Measurements from ENCODE around the gene SNTA1.
"Not testable (repeated sequence)": the region's sequence is repeated elsewhere in the genome, so short reads cannot be mapped to it uniquely, and the experiment has no call there.

Gene SNTA1

DNA sequence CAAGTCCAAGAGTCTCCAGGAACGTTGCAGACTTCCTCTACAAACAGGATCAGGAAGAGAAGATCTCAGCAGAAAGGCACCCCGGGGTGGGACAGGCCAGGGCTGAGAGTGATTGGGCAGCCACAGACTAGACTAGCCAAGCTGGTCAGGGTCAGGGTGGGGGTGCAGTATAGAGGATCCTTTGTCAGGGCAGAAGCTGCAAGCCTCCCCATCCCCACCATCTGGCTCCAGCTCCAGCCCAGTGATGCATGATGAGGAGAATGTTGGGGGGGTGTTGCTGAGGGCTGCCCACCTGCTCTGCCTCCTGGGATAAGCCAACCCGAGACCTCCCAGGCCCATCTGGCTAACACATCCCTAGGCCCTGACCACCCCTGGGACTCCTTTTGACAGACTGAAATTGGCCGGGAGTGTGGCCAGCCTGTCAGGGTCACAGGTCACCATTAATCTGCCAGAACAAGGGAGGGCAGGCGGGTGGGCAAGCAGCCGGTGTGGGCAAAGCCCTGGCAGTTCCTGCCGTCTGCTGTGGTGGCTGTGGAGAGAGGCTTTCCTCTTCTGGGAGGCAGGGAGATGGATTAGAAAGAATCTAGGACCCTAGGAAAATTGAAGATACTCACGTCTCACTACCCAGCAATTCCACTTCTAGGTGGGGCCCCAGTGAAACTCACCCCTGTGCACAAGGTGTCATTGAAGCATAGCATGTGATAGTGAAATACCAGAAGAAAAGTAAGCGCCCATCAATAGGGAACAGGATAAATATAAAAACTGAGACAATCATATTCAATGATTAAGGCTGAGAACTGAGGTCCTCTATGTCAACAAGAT, 22.1 kb upstream of the SNTA1 start:
- DNase-seq, result no peak

DNA sequence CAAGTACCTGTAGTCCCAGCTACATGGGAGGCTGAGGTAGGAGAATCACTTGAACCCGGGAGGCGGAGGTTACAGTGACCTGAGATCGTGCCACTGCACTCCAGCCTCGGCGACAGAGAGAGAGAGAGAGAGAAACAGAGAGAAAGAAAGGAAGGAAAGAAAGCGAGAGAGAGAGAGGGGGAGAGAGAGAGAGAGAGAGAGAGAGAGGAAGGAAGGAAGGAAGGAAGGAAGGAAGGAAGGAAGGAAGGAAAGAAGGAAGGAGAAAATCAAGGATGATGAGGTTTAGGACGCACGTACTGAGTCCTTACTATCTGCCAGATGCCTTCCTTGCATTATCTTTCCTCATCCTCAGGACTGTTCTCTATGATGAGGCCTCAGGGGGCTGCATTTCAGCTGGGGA, 21.2 kb upstream of the SNTA1 start:
- DNase-seq, result not testable (repeated sequence)

DNA sequence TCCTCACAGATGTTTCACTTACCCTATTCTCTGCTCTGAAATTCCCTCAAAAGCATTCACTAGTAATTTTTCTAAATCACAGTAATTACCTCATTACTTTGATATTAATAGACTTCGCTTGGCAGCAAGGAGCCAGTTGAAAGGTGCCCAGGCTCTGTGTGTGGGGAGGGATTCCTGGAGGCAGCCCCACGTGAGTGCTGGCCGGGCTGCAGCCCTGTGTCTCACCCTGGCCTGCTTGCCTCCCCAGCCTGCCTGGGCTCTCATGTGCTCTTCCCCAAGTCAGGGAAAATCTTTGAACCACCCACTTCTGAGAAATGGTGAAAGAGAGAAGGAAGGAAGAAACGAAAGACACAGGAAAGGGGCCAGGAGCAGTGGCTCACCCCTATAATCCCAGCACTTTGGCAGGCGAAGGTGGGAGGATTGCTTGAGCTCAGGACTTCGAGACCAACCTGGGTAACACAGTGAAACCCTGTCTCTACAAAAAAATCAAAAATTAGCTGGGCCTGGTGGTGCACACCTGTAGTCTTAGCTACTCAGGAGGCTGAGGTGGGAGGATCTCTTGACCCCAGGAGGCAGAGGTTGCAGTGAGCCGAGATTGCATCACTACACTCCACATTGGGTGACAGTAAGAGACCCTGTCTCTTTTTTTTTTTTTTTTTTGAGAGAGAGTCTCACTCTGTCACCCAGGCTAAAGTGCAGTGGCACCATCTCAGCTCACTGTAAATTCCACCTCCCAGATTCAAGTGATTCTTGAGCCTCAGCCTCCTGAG, 20.0 kb upstream of the SNTA1 start:
- no peak for DNase-seq

DNA sequence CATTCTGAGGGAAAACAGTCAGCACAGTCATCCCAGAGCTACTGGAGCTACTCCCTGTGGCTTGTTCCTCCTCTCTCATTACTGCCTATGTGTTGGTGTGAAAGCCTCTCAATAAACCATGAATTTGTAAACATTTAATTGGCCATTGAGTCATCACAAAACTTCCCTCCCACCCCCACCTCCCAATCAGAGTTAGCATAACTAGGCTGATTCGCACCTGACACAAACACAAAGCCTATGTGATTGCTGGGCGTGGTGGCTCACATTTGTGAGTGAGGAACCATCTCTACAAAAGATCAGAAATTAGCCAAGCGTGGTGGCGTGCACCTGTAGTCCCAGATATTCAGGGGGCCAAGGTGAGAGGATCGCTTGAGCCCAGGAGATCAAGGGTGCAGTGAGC, 17.1 kb upstream of the SNTA1 start:
- DNase-seq, result peak; percentile 30

DNA sequence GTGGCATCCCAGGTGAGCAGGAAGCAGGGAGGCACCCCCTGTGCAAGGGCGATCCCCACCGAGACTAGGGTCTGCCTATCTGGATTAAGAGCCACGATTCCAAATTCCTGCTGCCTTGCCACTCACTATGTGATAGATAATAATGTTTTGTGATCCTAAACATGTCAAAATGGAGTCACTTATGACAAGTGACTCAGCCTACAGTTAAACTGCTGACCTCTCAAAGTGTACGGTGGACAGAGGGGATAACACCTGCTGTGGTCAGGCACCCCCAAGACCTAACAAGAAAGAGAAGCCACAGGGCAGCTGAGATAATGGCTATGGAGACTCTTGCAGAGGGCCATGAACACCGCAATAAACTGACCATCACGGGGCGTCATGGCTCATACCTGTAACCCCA, 16.0 kb upstream of the SNTA1 start:
- no peak for DNase-seq

DNA sequence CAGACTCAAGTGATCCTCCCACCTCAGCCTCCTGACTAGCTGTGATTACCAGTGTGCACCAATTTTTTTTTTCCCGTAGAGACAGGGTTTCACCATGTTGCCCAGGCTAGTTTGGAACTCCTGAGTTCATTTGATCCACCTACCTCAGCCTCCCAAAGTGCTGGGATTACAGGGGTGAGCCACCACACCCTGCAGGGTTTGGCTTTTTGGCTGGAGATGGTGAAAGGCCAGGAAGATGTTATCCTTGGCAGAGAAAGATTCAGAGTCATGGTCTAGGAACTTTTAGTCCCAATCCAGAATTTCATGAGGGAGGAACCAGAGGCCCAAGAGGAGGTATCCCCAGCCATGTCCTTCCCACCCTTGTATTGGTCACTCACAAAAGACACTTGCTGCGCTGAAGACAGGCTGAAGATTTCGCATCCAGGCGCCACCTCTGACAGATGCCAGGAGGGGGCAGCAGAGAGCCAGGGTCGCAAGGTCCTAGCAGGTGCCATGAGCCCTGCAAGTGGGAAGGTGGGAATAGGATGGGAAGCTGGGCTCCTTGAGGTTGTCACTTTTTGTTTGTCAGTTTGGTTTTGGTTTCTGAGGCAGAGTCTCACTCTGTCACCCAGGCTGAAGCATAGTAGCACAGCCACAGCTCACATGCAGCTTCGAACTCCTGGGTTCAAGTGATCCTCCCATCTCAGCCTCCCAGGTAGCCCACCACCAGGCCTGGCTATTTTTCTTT, 13.5 kb upstream of the SNTA1 start:
- DNase-seq, result peak; percentile 50

DNA sequence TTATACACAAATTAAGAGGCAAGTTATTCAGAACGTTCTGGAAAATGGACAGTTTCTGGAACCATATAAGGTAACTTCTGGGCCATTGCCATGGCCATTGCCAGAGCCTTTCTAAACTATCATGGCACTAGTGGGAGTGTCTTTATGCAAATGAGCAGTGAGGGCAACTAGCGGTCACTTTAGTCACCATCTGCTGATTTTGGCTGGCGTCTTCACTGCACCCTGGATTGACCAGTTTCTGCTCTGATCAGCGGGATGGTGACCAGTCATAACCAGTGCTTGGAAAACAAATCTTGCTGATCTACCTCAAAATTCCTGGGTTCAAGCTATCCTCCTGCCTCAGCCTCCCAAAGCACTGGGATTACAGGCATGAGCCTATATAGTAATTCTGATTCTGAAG, 7.3 kb upstream of the SNTA1 start:
- no peak for DNase-seq

DNA sequence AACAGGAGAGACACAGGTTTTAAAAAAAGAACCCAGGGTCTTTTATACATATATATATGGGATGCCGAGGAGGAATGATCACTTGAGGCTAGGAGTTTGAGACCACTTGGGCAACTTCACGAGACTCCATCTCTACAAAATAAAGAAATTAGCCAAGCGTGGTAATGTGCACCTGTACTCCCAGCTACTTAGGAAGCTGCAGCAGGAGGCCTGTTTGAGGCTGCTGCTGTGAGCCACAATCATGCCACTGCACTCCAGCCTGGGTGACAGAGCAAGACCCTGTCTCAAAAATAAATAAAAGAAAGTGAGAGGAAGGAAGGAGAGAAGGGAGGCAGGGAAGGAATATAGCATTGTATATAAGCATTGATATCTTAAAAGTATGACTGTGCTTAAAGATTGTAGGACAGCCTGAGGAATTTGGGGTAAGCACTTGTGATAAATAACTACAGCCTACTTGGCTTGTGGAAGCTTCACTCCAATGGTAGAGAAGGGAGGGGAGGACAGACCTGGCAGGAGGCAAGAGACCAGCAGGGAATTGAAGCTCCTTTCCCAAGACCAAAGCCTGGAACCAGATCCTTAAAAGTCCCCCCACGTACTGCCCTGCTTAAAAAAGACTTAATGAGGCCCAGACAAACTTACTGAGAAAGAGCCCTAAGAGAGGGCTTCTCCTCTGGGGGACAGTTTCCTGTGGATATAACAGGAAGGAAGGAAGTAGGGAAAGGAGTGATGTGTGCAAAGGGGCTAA, 2.5 kb upstream of the SNTA1 start:
- DNase-seq, result no peak

DNA sequence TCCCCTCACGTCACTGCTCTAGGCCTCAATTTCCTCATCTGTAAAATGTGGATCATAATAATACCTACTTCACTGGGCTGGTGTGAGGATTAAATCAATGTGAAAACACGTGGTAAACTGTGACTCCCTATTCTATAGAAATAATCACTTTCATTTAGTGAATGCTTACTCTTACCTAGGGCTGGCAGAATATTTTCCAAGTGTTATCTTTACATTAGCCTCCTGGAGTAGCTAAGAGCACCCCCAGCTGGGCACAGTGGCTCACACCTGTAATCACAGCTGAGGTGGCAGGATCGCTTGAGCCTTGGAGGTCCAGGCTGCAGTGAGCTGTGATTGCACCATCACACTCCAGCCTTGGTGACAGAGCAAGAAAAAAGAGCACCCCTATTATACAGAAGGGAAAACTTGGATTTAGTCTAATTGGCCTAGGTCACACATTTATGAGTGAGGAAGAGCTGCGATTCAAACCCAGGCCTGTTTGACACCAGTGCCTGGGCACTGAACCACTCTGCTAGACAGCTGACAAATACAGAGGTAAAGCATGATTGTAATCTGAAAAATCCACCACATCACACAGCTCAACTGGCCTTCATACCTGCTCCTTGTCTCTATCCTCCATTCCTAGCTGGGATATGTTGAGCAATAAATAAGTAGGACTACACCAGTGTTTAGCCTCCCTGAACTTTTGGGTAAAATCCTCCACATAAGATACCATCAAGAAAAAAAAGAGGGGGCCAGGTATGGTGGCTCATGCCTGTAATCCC, 1.4 kb upstream of the SNTA1 start:
- DNase-seq, result no peak

DNA sequence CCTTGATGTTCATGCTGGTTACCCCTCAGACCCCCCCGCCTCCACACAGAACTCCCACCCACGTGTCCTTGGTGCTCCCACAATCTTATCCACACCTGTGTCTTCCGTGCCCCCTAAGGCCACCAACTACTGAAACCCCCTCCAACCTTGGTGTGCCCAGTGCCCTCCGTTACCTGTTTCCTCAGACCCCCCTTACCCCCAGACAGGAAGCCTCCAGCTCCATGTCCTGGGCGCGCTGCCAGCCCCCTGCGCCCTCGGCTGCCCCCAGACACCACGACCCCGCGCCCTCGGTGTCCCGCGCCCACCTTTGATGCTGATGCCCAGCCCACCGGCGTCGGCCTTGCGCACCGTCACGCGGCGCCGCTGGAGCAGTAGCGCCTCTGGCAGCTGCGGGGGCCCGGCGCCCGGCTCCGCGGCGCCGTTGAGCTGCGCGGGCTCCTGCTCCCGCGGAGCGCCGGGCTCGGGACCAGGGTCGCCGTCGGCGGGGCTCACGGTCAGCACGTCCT, 504 bp downstream of the SNTA1 start:
- DNase-seq, result no peak

DNA sequence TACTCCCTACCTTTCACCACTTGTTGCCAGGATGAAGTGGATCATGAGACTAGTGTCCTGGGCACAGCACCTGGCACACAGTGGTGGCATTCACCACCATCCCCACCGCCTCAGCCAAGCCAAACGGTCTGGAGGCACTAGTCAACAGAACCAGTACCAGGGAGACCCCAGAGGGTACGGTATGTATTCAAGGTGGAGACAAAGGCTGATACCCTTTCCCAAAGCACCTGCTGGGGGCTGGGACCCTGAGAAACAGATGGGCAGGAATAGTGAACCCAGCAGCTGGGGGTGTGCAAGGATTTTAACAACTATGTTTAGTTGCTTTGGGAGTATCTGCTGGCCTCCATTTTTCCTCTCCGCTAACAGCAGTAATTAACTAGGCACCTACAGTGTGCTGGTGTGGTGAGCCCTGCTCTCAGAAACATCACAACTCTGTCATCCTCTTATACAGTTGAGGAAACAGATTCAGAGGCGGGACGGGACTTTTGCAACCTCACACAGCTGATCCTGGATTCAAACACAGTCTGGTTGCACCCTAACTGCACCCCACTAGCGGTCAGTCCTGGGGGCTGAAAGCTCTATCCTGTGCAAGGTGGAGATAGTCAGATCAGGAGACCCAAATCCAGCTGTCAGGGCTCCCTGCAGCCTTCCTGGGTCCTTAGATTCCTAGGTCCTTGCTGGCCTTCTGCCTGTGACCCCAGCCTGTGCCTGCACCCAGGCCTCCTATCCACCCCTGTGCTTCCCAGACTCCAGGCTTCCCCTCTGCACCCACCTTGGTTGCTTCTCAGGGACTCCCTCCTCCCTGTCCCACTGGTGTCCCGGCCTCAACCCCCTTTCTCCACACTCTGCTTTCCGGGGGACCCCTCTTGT, 1.2 kb downstream of the SNTA1 start:
- DNase-seq, result no peak

DNA sequence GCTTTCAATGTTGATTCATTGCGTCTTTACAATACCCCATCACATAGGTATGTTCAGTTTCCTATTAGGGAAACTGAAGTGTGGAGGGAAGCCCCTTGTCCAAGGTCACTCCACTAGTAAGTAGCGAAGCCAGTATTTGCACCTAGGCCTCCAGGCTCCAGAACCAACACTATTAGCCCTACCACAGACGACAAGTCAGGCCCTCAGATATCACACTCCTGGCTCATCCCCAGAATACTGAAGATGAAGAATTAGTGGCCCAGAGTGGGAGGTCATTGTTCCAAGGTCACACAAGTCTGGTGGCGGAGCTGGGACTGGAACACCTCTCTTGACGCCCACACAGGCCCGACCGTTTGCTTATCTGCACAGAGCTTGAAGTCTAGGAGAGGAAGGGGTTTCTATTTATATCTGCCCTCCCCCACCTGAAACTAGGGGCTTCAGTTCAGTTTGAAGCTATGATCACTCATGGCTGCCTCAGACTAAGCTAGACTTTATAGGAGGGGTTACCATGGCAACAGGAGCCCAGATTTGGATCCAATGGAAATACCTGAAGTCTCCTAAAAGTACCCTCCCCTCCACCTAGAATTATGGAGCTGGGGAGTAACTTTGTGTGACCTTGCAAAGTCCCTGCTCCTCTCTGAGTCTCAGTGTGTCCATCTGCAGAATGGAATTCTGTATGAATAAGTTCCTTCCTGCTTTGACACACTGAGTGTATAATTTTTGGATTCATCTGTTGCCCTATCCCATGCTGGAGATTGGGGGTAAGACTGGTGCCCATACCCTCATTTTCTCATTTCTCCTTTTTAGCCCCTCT, 2.2 kb downstream of the SNTA1 start:
- DNase-seq, result no peak

DNA sequence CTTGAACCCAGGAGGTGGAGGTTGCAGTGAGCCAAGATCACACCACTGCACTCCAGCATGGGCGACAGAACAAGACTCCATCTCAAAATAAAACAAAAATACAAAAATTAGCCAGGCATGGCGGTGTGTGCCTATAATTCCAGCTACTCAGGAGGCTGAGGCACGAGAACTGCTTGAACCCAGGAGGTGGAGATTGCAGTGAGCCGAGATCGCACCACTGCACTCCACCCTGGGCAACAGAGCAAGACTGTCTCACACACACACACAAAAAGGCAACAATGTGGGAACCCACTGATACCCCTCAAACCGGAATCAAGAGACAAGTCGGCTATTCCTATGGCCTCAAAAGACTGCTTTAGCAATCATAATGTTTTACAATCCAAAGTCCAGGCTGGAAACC, 3.0 kb downstream of the SNTA1 start:
- not testable (repeated sequence) for DNase-seq

DNA sequence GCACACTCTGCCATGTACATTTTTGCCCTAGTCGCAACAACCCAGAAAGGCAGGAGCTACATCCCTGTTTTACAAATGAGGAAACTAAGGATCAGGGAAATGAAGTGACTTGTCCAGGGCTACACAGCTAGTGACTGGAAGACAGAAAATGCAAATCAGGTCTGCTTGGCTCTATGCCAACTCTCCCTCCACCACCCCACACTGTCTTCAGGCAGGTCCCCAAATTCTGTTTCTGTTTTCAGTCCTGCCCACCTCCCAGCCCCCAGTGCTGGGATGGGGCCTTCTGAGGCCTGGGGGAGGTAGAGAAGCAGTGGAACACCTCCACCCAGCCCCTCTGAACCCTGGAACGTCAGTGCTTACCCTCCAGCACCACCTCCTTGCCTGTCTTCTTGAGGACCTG, 5.1 kb downstream of the SNTA1 start:
- DNase-seq, result no peak

DNA sequence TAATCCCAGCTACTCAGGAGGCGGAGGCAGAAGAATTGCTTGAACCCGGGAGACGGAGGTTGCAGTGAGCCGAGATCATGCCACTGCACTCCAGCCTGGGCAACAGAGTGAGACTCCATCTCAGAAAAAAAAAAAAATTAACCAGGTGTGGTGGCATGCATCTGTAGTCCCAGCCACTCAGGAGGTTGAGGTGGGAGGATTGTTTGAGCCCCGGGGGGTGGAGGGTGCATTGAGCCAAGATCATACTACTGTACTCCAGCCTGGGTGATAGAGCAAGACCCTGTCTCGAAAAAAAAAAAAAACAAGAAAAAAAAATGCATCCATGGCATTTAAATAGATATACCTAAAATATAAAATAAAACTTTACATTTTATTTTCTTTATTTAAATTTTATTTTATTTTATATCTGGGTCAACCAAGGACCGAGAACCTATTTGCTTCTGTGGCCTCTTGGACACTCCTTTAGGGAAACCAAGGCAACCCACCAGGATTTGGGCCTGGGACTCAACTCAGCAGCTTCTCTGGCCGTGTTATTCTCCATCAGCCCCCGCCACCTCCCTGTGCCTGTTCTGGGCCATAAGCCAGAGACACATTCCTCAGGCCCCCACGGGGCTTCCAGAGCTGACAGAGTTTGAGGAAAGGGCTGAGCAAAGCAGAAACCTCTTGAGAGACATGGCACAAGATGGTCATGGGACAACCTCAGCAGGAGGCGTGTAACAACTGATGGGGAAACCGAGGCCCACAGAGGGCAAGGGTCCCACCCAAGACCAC, 6.2 kb downstream of the SNTA1 start:
- no peak for DNase-seq

DNA sequence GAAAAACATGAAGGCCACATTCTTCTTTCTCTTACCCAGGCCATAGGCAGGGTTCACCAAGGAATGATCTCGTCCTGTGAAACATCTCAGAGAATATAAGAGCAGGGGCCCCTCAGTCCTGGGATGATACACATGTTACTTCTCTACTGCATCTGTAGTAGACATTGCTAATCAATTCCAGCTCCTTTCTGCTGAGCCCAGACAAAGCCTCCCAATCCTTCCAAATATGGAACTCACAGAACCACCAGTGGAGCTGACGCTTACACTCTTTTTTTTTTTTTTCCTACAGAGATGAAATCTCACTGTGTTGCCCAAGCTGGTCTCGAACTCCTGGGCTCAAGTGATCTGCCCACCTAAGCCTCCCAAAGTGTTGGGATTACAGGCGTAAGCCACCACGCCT, 9.1 kb downstream of the SNTA1 start:
- no peak for DNase-seq

DNA sequence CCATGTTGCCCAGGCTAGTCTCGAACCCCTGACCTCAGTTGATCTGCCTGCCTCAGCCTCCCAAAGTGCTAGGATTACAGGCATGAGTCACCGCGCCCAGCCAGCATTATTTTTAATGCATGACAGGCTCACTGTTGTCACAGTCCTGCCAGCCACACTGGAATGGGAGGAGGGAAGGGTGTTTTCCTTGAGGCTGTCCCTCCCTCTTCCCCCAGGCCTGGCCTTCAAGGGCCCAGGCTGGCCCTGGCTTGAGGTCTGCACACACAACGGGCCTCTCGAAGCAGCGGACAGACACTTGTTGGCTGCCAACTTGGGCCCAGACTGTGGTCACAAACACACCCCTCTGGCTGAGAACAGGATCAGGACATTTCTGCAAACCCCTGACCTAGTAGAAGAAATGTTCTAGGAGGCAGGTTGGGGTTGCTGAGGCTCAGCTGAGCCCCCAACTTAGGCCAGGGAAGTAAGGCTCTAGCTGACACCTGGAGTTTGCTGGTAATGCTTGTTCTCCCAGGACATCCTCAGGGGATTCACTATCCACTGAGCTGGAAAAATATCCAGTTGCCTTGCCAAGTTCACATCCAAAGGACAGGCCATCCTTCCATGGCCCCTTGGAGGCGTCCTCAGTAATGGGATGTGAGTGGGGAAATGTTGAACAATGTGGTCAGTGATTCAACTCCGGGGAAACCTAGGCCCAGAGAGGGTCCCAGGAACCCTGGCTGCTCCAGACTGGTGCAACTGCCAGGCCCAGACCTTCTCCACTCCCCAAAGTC, 9.9 kb downstream of the SNTA1 start:
- DNase-seq, result no peak

DNA sequence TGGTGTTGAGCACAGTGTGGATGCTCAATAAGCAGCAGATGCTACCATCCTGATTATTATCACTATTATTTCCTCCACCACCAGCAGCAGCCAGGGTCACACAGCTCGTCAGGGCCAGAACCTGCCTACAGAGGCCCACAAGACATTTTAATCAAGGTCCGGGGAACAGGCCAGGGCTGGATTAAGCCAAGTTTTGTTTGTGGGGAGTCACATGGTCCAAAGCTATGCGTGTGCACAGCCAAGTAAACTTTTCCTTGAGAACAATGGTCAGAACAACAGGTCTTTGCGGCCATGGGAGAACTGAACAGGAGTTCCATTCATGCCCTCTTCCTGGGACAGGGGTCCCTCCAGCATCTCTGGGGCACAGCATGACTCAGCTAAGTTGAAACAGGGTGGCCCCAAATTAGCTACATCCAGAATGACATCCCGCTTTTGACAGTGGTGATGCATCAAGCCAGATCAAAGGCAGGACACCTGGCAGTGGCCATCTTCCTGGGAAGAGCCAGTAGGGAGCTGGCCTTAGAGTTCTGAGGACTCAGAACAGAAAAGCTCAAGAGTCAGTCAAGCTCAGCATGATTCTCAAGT, 11.7 kb downstream of the SNTA1 start:
- no peak for DNase-seq

All from COR-L47 (cell line).